Spinal cord (tissue), 10 donors: ENCODE measurements around the gene TGOLN2. TPM values are rescaled to one million over a fixed set of nuclear protein-coding genes. Genes with fewer than 3 reads are reported as not detected.
"Not testable (repeated sequence)": the region's sequence is repeated elsewhere in the genome, so short reads cannot be mapped to it uniquely, and the experiment has no call there.

Experiments used
- DNase-seq, 6 donors: peaks; one replicate each; pipeline versions ENCODE4 v3.0.0 to v3.0.0-alpha.2; 2013 to 2015; ENCODE audit warnings: low spot score in 6 of 6, low read depth in 4 of 6
- H3K27ac ChIP-seq: one replicate; pipeline ENCODE4 v1.5.1; 2013; ENCODE audit warnings: low read depth, low read length, control low read depth
- H3K27me3 ChIP-seq: one replicate; pipeline ENCODE4 v1.6.1; 2013; ENCODE audit warnings: low read length; ENCODE audit not compliant: control insufficient read depth, insufficient read depth
- H3K36me3 ChIP-seq: one replicate; pipeline ENCODE4 v1.6.1; 2013; ENCODE audit warnings: low read length; ENCODE audit not compliant: control insufficient read depth, insufficient read depth
- H3K4me1 ChIP-seq: one replicate; pipeline ENCODE4 v1.6.1; 2013; ENCODE audit warnings: low read length; ENCODE audit not compliant: control insufficient read depth, insufficient read depth
- H3K4me3 ChIP-seq: one replicate; pipeline ENCODE4 v1.5.1; 2013; ENCODE audit warnings: low read depth, low read length, control low read depth
- H3K9me3 ChIP-seq: one replicate; pipeline ENCODE4 v1.6.1; 2013; ENCODE audit warnings: low read length; ENCODE audit not compliant: control insufficient read depth, insufficient read depth
- WGBS: methylation state at CpG from one replicate; pipeline ENCODE4 v1.1.5; 2013; ENCODE audit warnings: missing lambda C conversion rate; ENCODE audit not compliant: insufficient coverage; 5-methylcytosine and 5-hydroxymethylcytosine counted together
- polyA plus RNA-seq, 2 donors: library from polyadenylated mRNA; unstranded; fragments of 120-200 nt; gene quantifications; one replicate each; pipeline ENCODE4 v1.2.1, GENCODE V29; 2013; ENCODE audit not compliant: insufficient read length in 2 of 2
- total RNA-seq, 2 donors: library from RNA; depleted of rRNA in 1 of 2; stranded (reverse); fragments of 120-200 nt in 1 of 2; fragments of >200 nt in 1 of 2; gene quantifications; one replicate each; pipeline versions ENCODE4 v1.2.3 to v1.2.4, GENCODE V29; 2013 to 2014
- donor health status: healthy.

The TGOLN2 gene
- total and polyA plus RNA-seq, 4 donors = 45.5 to 69.8 (median 64.0) TPM

GRCh38 chr2:85326406-85327159 is 1.2 kb downstream of the TGOLN2 start:
- Histone ChIP-seq H3K36me3 (peaks cover 27% of the 10 kb centered on the region), H3K27me3 (no peaks in the 10 kb centered on the region), H3K4me3 (peak overlapping the region; percentile 91), H3K9me3 (no peaks in the 10 kb centered on the region), H3K27ac (peak overlapping the region; percentile 33), H3K4me1 (peaks cover 22% of the 10 kb centered on the region)
- 35% methylated on average over 27 of the region's 32 CpGs for WGBS
- peak in 1 of 6 donors; percentile 22 for DNase-seq

GRCh38 chr2:85325466-85325811 is 2.4 kb downstream of the TGOLN2 start:
- Histone ChIP-seq H3K36me3 (peaks cover 35% of the 10 kb centered on the region), H3K4me3 (no peak overlapping the region), H3K4me1 (peaks cover 22% of the 10 kb centered on the region), H3K27ac (no peak overlapping the region), H3K27me3 (no peaks in the 10 kb centered on the region), H3K9me3 (no peaks in the 10 kb centered on the region)
- WGBS = no CpG with 5 or more reads among the region's 9 CpGs
- DNase-seq = no peak

DNA sequence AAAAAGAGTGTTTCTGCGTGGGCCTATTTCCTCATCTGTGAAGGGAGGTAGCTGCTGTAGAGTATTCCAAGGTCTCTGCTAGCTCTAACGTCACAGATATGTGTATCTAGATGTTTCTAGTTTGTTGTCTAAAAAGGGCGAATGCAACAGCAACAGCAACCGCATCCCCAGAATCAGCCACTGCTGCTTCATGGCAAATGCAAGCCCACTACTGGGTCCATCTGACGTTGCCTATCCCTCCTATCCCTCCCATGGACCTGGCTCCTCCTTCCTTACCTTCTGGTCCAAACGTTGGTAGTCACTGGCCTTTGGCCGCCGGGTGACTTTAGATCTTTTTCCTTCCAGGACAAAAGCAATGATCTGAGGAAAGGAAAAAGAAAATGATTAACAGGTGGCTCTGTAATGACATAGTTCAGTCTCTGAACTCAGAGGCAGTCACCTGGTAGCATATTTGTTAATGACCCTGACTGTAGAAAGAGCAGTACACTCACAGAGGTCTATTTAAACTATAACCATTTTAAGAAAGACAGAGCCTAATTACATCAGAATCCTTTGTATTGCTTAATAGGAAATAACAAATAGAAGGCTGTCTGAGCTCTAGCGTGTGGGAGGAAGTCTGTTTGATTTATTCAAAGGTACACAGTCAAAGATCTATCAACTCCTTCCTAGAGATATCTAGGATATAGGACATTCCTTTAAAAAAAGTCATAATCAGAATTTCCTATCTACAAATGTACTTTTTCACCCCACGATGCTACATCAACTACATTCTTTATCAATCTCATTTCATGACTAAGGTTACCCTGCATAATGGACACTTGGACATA is 2.9 kb downstream of the TGOLN2 start:
- no peaks in the 10 kb centered on the region for H3K27me3 ChIP-seq
- WGBS = 50% methylated on average over 2 of the region's 10 CpGs
- H3K36me3 ChIP-seq = peaks cover 40% of the 10 kb centered on the region
- peak overlapping the region; percentile 2 for H3K4me3 ChIP-seq
- H3K9me3 ChIP-seq = no peaks in the 10 kb centered on the region
- H3K4me1 ChIP-seq = peaks cover 22% of the 10 kb centered on the region
- DNase-seq = no peak
- no peak overlapping the region for H3K27ac ChIP-seq

DNA sequence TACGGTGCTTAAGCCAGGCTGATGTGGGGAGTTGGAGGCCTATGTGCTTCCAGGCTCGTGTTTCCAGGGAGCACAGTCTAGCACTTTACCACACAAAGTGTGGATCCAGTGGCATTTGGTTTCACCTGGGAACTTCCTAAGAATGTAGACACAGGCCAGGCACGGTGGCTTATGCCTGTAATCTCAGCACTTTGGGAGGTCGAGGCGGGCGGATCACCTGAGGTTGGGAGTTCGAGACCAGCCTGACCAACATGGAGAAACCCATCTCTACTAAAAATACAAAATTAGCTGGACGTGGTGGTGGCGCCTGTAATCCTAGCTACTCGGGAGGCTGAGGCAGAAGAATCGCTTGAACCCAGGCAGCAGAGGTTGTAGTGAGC is 3.8 kb downstream of the TGOLN2 start:
- WGBS = 92% methylated on average over 4 of the region's 11 CpGs
- not testable (repeated sequence) for H3K27me3 ChIP-seq, H3K4me3 ChIP-seq, H3K27ac ChIP-seq, H3K9me3 ChIP-seq, DNase-seq
- peaks cover 22% of the 10 kb centered on the region for H3K4me1 ChIP-seq
- H3K36me3 ChIP-seq = peaks cover 48% of the 10 kb centered on the region

GRCh38 chr2:85323351-85323987 is 4.3 kb downstream of the TGOLN2 start:
- H3K4me3 ChIP-seq = no peak overlapping the region
- WGBS = 82% methylated on average over 3 of the region's 9 CpGs
- H3K27ac ChIP-seq = no peak overlapping the region
- peaks cover 22% of the 10 kb centered on the region for H3K4me1 ChIP-seq
- no peak for DNase-seq
- peaks cover 49% of the 10 kb centered on the region for H3K36me3 ChIP-seq
- H3K27me3 ChIP-seq = no peaks in the 10 kb centered on the region
- H3K9me3 ChIP-seq = no peaks in the 10 kb centered on the region

GRCh38 chr2:85319796-85320195 is 8.0 kb downstream of the TGOLN2 start:
- no peak overlapping the region for H3K27ac ChIP-seq
- no peak for DNase-seq
- peaks cover 65% of the 10 kb centered on the region for H3K36me3 ChIP-seq
- 96% methylated on average over 4 of the region's 4 CpGs for WGBS
- no peaks in the 10 kb centered on the region for H3K9me3 ChIP-seq
- H3K4me1 ChIP-seq = peaks cover 3% of the 10 kb centered on the region
- H3K4me3 ChIP-seq = no peak overlapping the region
- H3K27me3 ChIP-seq = no peaks in the 10 kb centered on the region

DNA sequence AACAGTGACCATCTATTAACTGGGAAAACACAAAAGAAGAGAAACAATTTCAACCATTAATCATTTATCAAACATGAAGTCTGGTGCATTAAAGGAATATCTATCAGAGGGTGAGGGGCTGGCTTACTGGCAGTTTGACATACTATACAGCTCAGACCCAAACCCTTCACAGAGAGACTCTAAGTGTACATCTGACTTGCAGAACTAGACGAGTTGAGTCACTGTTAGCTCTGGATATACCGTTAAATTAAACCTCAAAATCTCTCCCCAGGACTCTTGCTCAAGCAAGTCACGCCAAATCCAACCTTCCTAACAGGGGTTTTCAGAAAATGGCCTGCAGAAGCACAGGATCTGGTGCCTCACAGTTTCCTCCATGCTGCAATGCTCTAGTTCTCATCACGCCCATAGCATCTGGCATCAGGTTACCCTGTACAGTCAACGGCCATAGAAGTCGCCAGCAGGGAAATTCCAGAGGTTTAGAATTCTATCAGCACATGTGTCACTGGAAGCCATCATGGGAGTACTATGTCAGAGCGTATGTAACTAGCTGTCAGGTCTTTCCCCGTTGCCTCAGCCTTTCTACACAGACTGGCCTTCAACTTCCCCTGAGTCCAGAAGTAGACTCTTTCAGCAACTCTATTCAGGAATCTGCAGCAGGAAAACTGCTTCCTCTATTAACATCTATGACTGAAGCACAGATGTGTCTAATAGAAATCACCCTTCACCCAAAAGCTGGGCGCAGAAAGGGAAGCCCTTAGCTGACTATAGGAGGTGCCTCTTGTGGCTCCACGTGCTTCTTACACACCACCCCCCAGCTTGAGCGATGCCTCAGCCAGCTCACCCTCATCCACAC is 9.3 kb downstream of the TGOLN2 start:
- no peak for DNase-seq
- H3K27ac ChIP-seq = no peak overlapping the region

DNA sequence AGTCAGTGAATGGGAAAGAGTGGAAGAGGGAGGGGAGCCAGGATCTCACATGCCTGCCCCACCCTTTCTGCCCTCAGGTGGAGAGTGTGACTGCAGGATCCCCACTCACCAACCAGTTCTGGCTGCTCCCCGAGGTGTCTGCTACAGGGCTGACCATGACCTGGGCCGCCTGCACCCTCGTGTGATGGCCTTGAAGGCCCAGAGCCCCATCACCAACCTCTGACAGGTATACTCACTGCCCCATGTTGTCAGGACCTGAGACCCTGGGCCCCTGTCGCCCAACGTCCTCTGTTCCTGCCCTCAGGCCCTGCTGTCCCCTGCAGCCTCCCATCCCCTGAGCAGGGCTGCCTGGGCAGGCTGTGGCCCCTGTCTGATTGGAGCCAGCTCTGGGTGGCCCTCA is 11.9 kb downstream of the TGOLN2 start:
- H3K36me3 ChIP-seq = peaks cover 52% of the 10 kb centered on the region
- H3K27me3 ChIP-seq, H3K4me1 ChIP-seq, H3K9me3 ChIP-seq, H3K27ac ChIP-seq, H3K4me3 ChIP-seq, DNase-seq: not testable (repeated sequence)
- no CpG with 5 or more reads among the region's 5 CpGs for WGBS

More for the DNA sequence above, 9.3 kb downstream of the TGOLN2 start:
- Histone ChIP-seq H3K27me3 (no peaks in the 10 kb centered on the region), H3K4me3 (no peak overlapping the region), H3K9me3 (no peaks in the 10 kb centered on the region), H3K4me1 (no peaks in the 10 kb centered on the region), H3K36me3 (peaks cover 66% of the 10 kb centered on the region)
- 90% methylated on average over 10 of the region's 11 CpGs for WGBS

GRCh38 chr2:85314884-85315242 is 12.9 kb downstream of the TGOLN2 start:
- WGBS = 95% methylated on average over 9 of the region's 10 CpGs
- Histone ChIP-seq H3K27me3 (no peaks in the 10 kb centered on the region), H3K27ac (no peak overlapping the region), H3K4me3 (no peak overlapping the region), H3K36me3 (peaks cover 46% of the 10 kb centered on the region), H3K9me3 (no peaks in the 10 kb centered on the region), H3K4me1 (peaks cover 2% of the 10 kb centered on the region)
- DNase-seq = no peak
